GM12878 (cell line): ENCODE data around the gene CDC14A. TPM values are rescaled to one million over a fixed set of nuclear protein-coding genes. Genes with fewer than 3 reads are reported as not detected.

ENCODE experiments used
- ATAC-seq: fragments of 200-7000 bp; cut with Tn5 transposase; 3 replicates; pipeline ENCODE4 v1.9.1; 2020; ENCODE audit warnings: mild to moderate bottlenecking, moderate library complexity
- BruUV-seq: library from RNA; stranded (reverse); fragments of 400-500 nt; replicated peaks from 2 replicates; lab custom pipeline; 2021; lab: Mats Ljungman, UMichigan
- CTCF ChIA-PET: fragments of 300-600 bp; sonication (Branson Sonifier 250); formaldehyde crosslinking; extraction: SDS; loops from one replicate; lab custom pipeline; 2021; ENCODE audit warnings: inconsistent platforms; lab: Yijun Ruan, JAX
- POLR2A ChIA-PET: fragments of 350-600 bp; formaldehyde crosslinking; extraction: SDS; loops from one replicate; lab custom pipeline; 2021; ENCODE audit warnings: inconsistent platforms; lab: Charles Lee
- RAD21 ChIA-PET: fragments of 300-600 bp; sonication (Branson Sonifier 250); formaldehyde crosslinking; loops from one replicate; lab custom pipeline; 2023; ENCODE audit warnings: antibody characterized with exemption; ENCODE audit not compliant: unreplicated experiment; lab: Charles Lee
- SMC1A ChIA-PET: fragments of 300-600 bp; sonication (Branson Sonifier 250); formaldehyde crosslinking; loops from one replicate; lab custom pipeline; 2023; ENCODE audit not compliant: unreplicated experiment, uncharacterized antibody; lab: Charles Lee
- DNase-seq: peaks from one replicate; pipeline ENCODE4 v3.0.0-alpha.2; 2011; ENCODE audit warnings: low read depth, low spot score
- FAIRE-seq: peaks from 3 replicates; lab custom pipeline; 2011; peaks lifted over from hg19 to GRCh38; lab: Jason Lieb, UNC
- H2AFZ ChIP-seq: 2 replicates; pipeline ENCODE4 v1.6.0; 2011; ENCODE audit warnings: low read depth, low read length, control low read depth; ENCODE audit not compliant: control insufficient read depth
- H3K27ac ChIP-seq: 2 replicates; pipeline ENCODE4 v1.5.1; 2011; ENCODE audit warnings: control low read depth; ENCODE audit not compliant: control insufficient read depth, insufficient read depth
- H3K27me3 ChIP-seq, 2 experiments: replicated peaks in 1 of 2; 2 replicates each; pipeline versions ENCODE4 v1.6.0 to v1.6.1; 2011; ENCODE audit warnings: low read length in 1 of 2; ENCODE audit not compliant: control insufficient read depth in 2 of 2, insufficient read depth in 2 of 2
- H3K36me3 ChIP-seq, 2 experiments: 2 replicates each; pipeline ENCODE4 v1.5.1; 2011; ENCODE audit warnings: low read length in 1 of 2; ENCODE audit not compliant: control insufficient read depth in 2 of 2, insufficient read depth in 2 of 2
- H3K4me1 ChIP-seq: 2 replicates; pipeline ENCODE4 v1.6.1; 2011; ENCODE audit warnings: mild to moderate bottlenecking, low read length, moderate library complexity, mixed read lengths; ENCODE audit not compliant: control insufficient read depth, insufficient read depth
- H3K4me2 ChIP-seq: 2 replicates; pipeline ENCODE4 v1.6.0; 2011; ENCODE audit warnings: control low read depth; ENCODE audit not compliant: control insufficient read depth, insufficient read depth
- H3K4me3 ChIP-seq: fragments of 200-600 bp; sonication (generic); 2 replicates; pipeline ENCODE4 v1.5.1; 2016
- H3K79me2 ChIP-seq: 2 replicates; pipeline ENCODE4 v1.6.0; 2011; ENCODE audit warnings: low read length; ENCODE audit not compliant: control insufficient read depth, insufficient read depth
- H3K9ac ChIP-seq: 2 replicates; pipeline ENCODE4 v1.8.0; 2011; ENCODE audit warnings: low read length, control low read depth, mixed read lengths; ENCODE audit not compliant: control insufficient read depth, insufficient read depth
- H3K9me3 ChIP-seq: replicated peaks from 3 replicates; pipeline ENCODE4 v1.5.1; 2011; ENCODE audit warnings: mild to moderate bottlenecking, low read length; ENCODE audit not compliant: control insufficient read depth, insufficient read depth
- H4K20me1 ChIP-seq: 2 replicates; pipeline ENCODE4 v1.6.0; 2011; ENCODE audit not compliant: control insufficient read depth, insufficient read depth
- BRCA1 ChIP-seq: IDR thresholded peaks from 2 replicates; pipeline ENCODE4 v1.6.1; 2011; ENCODE audit warnings: low read depth, low read length, improper control_type of control experiment
- CBX5 ChIP-seq: sonication (generic); IDR thresholded peaks from 2 replicates; pipeline ENCODE4 v1.6.1; 2016; ENCODE audit warnings: low read depth, moderate library complexity, mild to moderate bottlenecking, inconsistent platforms
- EED ChIP-seq: sonication (generic); IDR thresholded peaks from 2 replicates; pipeline ENCODE4 v1.6.1; 2016; ENCODE audit warnings: antibody characterized with exemption, low read depth
- HDGF ChIP-seq: fragments of 450-650 bp; IDR thresholded peaks from 2 replicates; pipeline ENCODE4 v1.6.1; 2016; ENCODE audit warnings: antibody characterized with exemption
- IRF5 ChIP-seq: fragments of 450-650 bp; IDR thresholded peaks from 2 replicates; pipeline ENCODE4 v1.6.1; 2017; ENCODE audit warnings: borderline replicate concordance
- KAT2A ChIP-seq: conservative IDR thresholded peaks from 2 replicates; pipeline ENCODE4 v1.6.1; 2011; ENCODE audit warnings: low read depth, low read length; ENCODE audit not compliant: control insufficient read depth
- MAX ChIP-seq: IDR thresholded peaks from 2 replicates; pipeline ENCODE4 v1.6.1; 2012; ENCODE audit warnings: low read depth, low read length, improper control_type of control experiment
- MEF2A ChIP-seq: IDR thresholded peaks from 2 replicates; pipeline ENCODE4 v1.6.1; 2011; ENCODE audit warnings: low read depth, mild to moderate bottlenecking, low read length, moderate library complexity; ENCODE audit not compliant: insufficient read depth
- MYC ChIP-seq: IDR thresholded peaks from 2 replicates; pipeline ENCODE4 v1.6.1; 2011; ENCODE audit warnings: mild to moderate bottlenecking, low read length, moderate library complexity, inconsistent platforms; ENCODE audit not compliant: insufficient read depth, insufficient replicate concordance, insufficient read length, severe bottlenecking
- NBN ChIP-seq: fragments of 450-650 bp; IDR thresholded peaks from 2 replicates; pipeline ENCODE4 v1.6.1; 2016
- NFYB ChIP-seq: IDR thresholded peaks from 2 replicates; pipeline ENCODE4 v1.6.1; 2011; ENCODE audit warnings: low read depth, mild to moderate bottlenecking, low read length, improper control_type of control experiment, moderate library complexity; ENCODE audit not compliant: insufficient read depth
- RAD21 ChIP-seq: IDR thresholded peaks from 2 replicates; pipeline ENCODE4 v1.6.1; 2011; ENCODE audit warnings: mild to moderate bottlenecking, low read depth, low read length, moderate library complexity; ENCODE audit not compliant: insufficient read depth
- SIN3A ChIP-seq: IDR thresholded peaks from 2 replicates; pipeline ENCODE4 v1.6.1; 2012; ENCODE audit warnings: low read depth, low read length, improper control_type of control experiment
- SREBF1 ChIP-seq: IDR thresholded peaks from 2 replicates; pipeline ENCODE4 v1.6.1; 2012; ENCODE audit warnings: mild to moderate bottlenecking, low read length
- ZBTB33 ChIP-seq: fragments of 450-650 bp; IDR thresholded peaks from 2 replicates; pipeline ENCODE4 v1.6.1; 2017; ENCODE audit warnings: mild to moderate bottlenecking
- ZBTB40 ChIP-seq: fragments of 450-650 bp; IDR thresholded peaks from 2 replicates; pipeline ENCODE4 v1.6.1; 2016; ENCODE audit warnings: mild to moderate bottlenecking, moderate library complexity, borderline replicate concordance
- in situ Hi-C: fragments of 300-500 bp; cut with MboI; formaldehyde crosslinking; loops from 9 replicates; pipeline ENCODE4 v1.14.3; 2018; ENCODE audit warnings: mixed read lengths
- intact Hi-C: fragments of 100-400 bp; cut with micrococcal nuclease; formaldehyde crosslinking; loops from one replicate; pipeline ENCODE4 v1.14.2; 2022; ENCODE audit not compliant: unreplicated experiment
- polyA plus RNA-seq, 11 experiments: library from polyadenylated mRNA; depleted of rRNA in 4 of 11; unstranded in 6 of 11; stranded (reverse) in 5 of 11; fragments of >200 nt; fragmentation: Nextera tagmentation in 4 of 11; fragmentation: Illumina TruSeq in 1 of 11; extraction: Ambion mirVana in 4 of 11; extraction: Trizol in 1 of 11; gene quantifications; 1 replicate in 1 of 11; 2 replicates in 10 of 11; pipeline versions ENCODE4 v1.2.1 to v1.2.3, GENCODE V29; 2011 to 2016; ENCODE audit warnings: inconsistent platforms in 2 of 11, missing spikeins in 2 of 11, low read depth in 1 of 11
- total RNA-seq, 4 experiments: library from RNA; depleted of rRNA in 3 of 4; stranded (reverse); fragments of >200 nt in 3 of 4; fragmentation: Illumina TruSeq in 1 of 4; extraction: Trizol in 1 of 4; gene quantifications; 2 replicates each; pipeline versions ENCODE4 v1.2.1 to v1.2.3, GENCODE V29; 2013 to 2021

The CDC14A gene
- total and polyA plus RNA-seq, 10 of the 15 experiments (the other 5 are each of a cell fraction or from before 2014, with no cell fraction given), result 1.5 to 7.1 (median 5.5) TPM

- Histone ChIP-seq H3K27me3 (no peaks in the 10 kb centered on the region), H3K36me3 (no peaks in the 10 kb centered on the region), H3K4me3 (no peak overlapping the region), H3K9me3 (no peaks in the 10 kb centered on the region), H4K20me1 (no peaks in the 10 kb centered on the region), H3K4me2 (no peak overlapping the region), H3K9ac (no peak overlapping the region), H3K79me2 (no peaks in the 10 kb centered on the region), H3K27ac (no peak overlapping the region), H2AFZ (no peak overlapping the region), H3K4me1 (peaks cover 11% of the 10 kb centered on the region)
- intact Hi-C loops (no loop called here), in situ Hi-C loops (no loop called here)
- RAD21 ChIA-PET, result no interaction called here
- ATAC-seq (no peak), DNase-seq (no peak), FAIRE-seq (peak; percentile 7)
- SMC1A ChIA-PET, result interaction anchor here (1.3 kb wide), 1 partner anchor 16 kb away, joined by 4 read pairs; no protein-coding TSS in a partner anchor
- POLR2A ChIA-PET, result no interaction called here
- CTCF ChIA-PET, result no interaction called here
- no TSS peak for BruUV-seq
- TF ChIP-seq BRCA1, result no peak
- no peak for TF ChIP-seq EED
- TF ChIP-seq CBX5, result no peak
- TF ChIP-seq RAD21, result no peak
- no peak for TF ChIP-seq MYC
- TF ChIP-seq MEF2A, result no peak
- no peak for TF ChIP-seq NFYB
- TF ChIP-seq ZBTB33, result no peak
- no peak for TF ChIP-seq HDGF
- TF ChIP-seq SREBF1, result no peak
- no peak for TF ChIP-seq IRF5
- no peak for TF ChIP-seq NBN
- no peak for TF ChIP-seq ZBTB40
- TF ChIP-seq SIN3A, result no peak
- TF ChIP-seq MAX, result no peak
- TF ChIP-seq KAT2A, result no peak
Measured at GRCh38 chr1:100428160-100428559, 75.9 kb downstream of the CDC14A start.
